PC-3 (cell line): Measurements from ENCODE around the gene GPR12. TPM values are rescaled to one million over a fixed set of nuclear protein-coding genes. Genes with fewer than 3 reads are reported as not detected.

ENCODE experiments used
- ATAC-seq: fragments of 200-7000 bp; cut with Tn5 transposase; 2 replicates; pipeline ENCODE4 v1.9.1; 2020; ENCODE audit warnings: mild to moderate bottlenecking, moderate library complexity
- BruUV-seq: library from RNA; stranded (reverse); fragments of 400-500 nt; replicated peaks from 2 replicates; lab custom pipeline; 2021; lab: Mats Ljungman, UMichigan
- CTCF ChIA-PET: fragments of 300-600 bp; sonication (Branson Sonifier 250); formaldehyde crosslinking; loops from one replicate; lab custom pipeline; 2022; ENCODE audit warnings: antibody characterized with exemption; lab: Charles Lee
- POLR2A ChIA-PET: fragments of 300-600 bp; sonication (Branson Sonifier 250); formaldehyde crosslinking; loops from one replicate; lab custom pipeline; 2022; ENCODE audit warnings: antibody characterized with exemption; ENCODE audit not compliant: unreplicated experiment; lab: Charles Lee
- DNase-seq: peaks from one replicate; pipeline ENCODE4 v3.0.0-alpha.2; 2015
- H2AFZ ChIP-seq: fragments of 300-600 bp; sonication (generic); 2 replicates; pipeline ENCODE4 v1.6.0; 2016; ENCODE audit warnings: antibody characterized with exemption, low read length
- H3F3A ChIP-seq: fragments of 300-600 bp; sonication (generic); one replicate; pipeline ENCODE4 v1.6.0; 2017; ENCODE audit warnings: antibody characterized with exemption, low read length, control low read depth, mild to moderate bottlenecking; ENCODE audit not compliant: unreplicated experiment
- H3K27ac ChIP-seq: fragments of 300-600 bp; sonication (generic); 2 replicates; pipeline ENCODE4 v1.5.1; 2016; ENCODE audit warnings: mild to moderate bottlenecking, low read length
- H3K27me3 ChIP-seq: fragments of 300-600 bp; sonication (generic); 2 replicates; pipeline ENCODE4 v1.6.1; 2016; ENCODE audit warnings: low read length, mixed read lengths
- H3K36me3 ChIP-seq: fragments of 300-600 bp; sonication (generic); 2 replicates; pipeline ENCODE4 v1.6.1; 2016; ENCODE audit warnings: low read depth, mixed run types, low read length, mixed read lengths
- H3K4me1 ChIP-seq: fragments of 300-600 bp; sonication (generic); 2 replicates; pipeline ENCODE4 v1.5.1; 2016; ENCODE audit warnings: low read length; ENCODE audit not compliant: insufficient read depth
- H3K4me2 ChIP-seq: fragments of 300-600 bp; sonication (generic); 2 replicates; pipeline ENCODE4 v1.6.0; 2016; ENCODE audit warnings: low read length
- H3K4me3 ChIP-seq: fragments of 300-600 bp; sonication (generic); 2 replicates; pipeline ENCODE4 v1.5.1; 2016; ENCODE audit warnings: mild to moderate bottlenecking, low read length, mixed read lengths
- H3K79me2 ChIP-seq: fragments of 300-600 bp; sonication (generic); 2 replicates; pipeline ENCODE4 v1.6.1; 2017; ENCODE audit warnings: low read length, mixed read lengths
- H3K9ac ChIP-seq: fragments of 300-600 bp; sonication (generic); 2 replicates; pipeline ENCODE4 v1.6.0; 2016; ENCODE audit warnings: mild to moderate bottlenecking, low read length
- H3K9me2 ChIP-seq: fragments of 300-600 bp; sonication (generic); replicated peaks from 2 replicates; pipeline ENCODE4 v1.6.1; 2016; ENCODE audit warnings: mixed run types, low read length, mixed read lengths
- H3K9me3 ChIP-seq: fragments of 300-600 bp; sonication (generic); 2 replicates; pipeline ENCODE4 v1.6.1; 2016; ENCODE audit warnings: low read length, mixed read lengths
- H4K20me1 ChIP-seq: fragments of 300-600 bp; sonication (generic); 2 replicates; pipeline ENCODE4 v1.6.1; 2016; ENCODE audit warnings: low read length, mixed read lengths
- CTCF ChIP-seq: fragments of 300-600 bp; sonication (generic); conservative IDR thresholded peaks from 2 replicates; pipeline ENCODE4 v1.5.1; 2017; ENCODE audit warnings: antibody characterized with exemption, low read depth, mild to moderate bottlenecking, low read length
- EZH2 ChIP-seq: fragments of 300-600 bp; sonication (generic); IDR thresholded peaks from one replicate; pipeline ENCODE4 v1.6.1; 2017; ENCODE audit warnings: antibody characterized with exemption, mild to moderate bottlenecking, low read length; ENCODE audit not compliant: unreplicated experiment
- EZH2phosphoT487 ChIP-seq: fragments of 300-600 bp; sonication (generic); IDR thresholded peaks from 2 replicates; pipeline ENCODE4 v1.6.1; 2018; ENCODE audit warnings: mild to moderate bottlenecking, antibody characterized with exemption, low read length, borderline replicate concordance
- intact Hi-C: fragments of 100-400 bp; cut with micrococcal nuclease; formaldehyde crosslinking; loops from 2 replicates; pipeline ENCODE4 v1.9.0; 2023
- total RNA-seq: library from RNA; depleted of rRNA; stranded (reverse); fragments of >200 nt; gene quantifications from 2 replicates; pipeline ENCODE4 v1.2.3, GENCODE V29; 2014

Gene GPR12
- total RNA-seq, 1 experiment from 2014 or later: not detected

- DNase-seq: no peak
- BruUV-seq: no TSS peak
- no peaks in the 10 kb centered on the region for H4K20me1 ChIP-seq
- peaks cover 69% of the 10 kb centered on the region for H3K27me3 ChIP-seq
- intact Hi-C loops: no loop called here
- no peaks in the 10 kb centered on the region for H3K4me1 ChIP-seq
- H3F3A ChIP-seq: no peaks in the 10 kb centered on the region
- no peaks in the 10 kb centered on the region for H3K36me3 ChIP-seq
- no peaks in the 10 kb centered on the region for H3K9me3 ChIP-seq
- POLR2A ChIA-PET: no interaction called here
- no peaks in the 10 kb centered on the region for H3K79me2 ChIP-seq
- TF ChIP-seq EZH2phosphoT487: no peak
- H3K4me2 ChIP-seq: no peak overlapping the region
- no peak overlapping the region for H3K4me3 ChIP-seq
- no peak overlapping the region for H3K27ac ChIP-seq
- CTCF ChIA-PET: no interaction called here
- H3K9me2 ChIP-seq: no peaks in the 10 kb centered on the region
- no peak for ATAC-seq
- no peak overlapping the region for H2AFZ ChIP-seq
- no peak overlapping the region for H3K9ac ChIP-seq
Measured at GRCh38 chr13:26742691-26743358, 17.8 kb downstream of the GPR12 start.

GRCh38 chr13:26735677-26736076, 24.9 kb downstream of the GPR12 start:
- intact Hi-C loops: no loop called here
- H3K4me2 ChIP-seq: no peak overlapping the region
- H3K79me2 ChIP-seq: no peaks in the 10 kb centered on the region
- H3K27ac ChIP-seq: no peak overlapping the region
- no peaks in the 10 kb centered on the region for H3K36me3 ChIP-seq
- no TSS peak for BruUV-seq
- no peak overlapping the region for H3K4me3 ChIP-seq
- peaks cover 33% of the 10 kb centered on the region; the same call in 1 of the 2 replicates for H3K27me3 ChIP-seq
- H4K20me1 ChIP-seq: no peaks in the 10 kb centered on the region
- H3K9me2 ChIP-seq: no peaks in the 10 kb centered on the region
- H3K9me3 ChIP-seq: no peaks in the 10 kb centered on the region
- DNase-seq (no peak), ATAC-seq (no peak)
- TF ChIP-seq CTCF (no peak), EZH2phosphoT487 (no peak), EZH2 (no peak)
- no peaks in the 10 kb centered on the region for H3K4me1 ChIP-seq
- ChIA-PET POLR2A (no interaction called here), CTCF (no interaction called here)
- H3K9ac ChIP-seq: no peak overlapping the region
- H2AFZ ChIP-seq: no peak overlapping the region
- H3F3A ChIP-seq: no peaks in the 10 kb centered on the region

GRCh38 chr13:26727633-26728032, 33.0 kb downstream of the GPR12 start:
- no peaks in the 10 kb centered on the region for H3K4me1 ChIP-seq
- no peaks in the 10 kb centered on the region for H3K9me3 ChIP-seq
- peaks cover 11% of the 10 kb centered on the region for H3K27me3 ChIP-seq
- no peaks in the 10 kb centered on the region for H3K36me3 ChIP-seq
- ATAC-seq: 0 out of 2 replicates have a peak, but pooled peaks have one; percentile 22
- ChIA-PET CTCF (no interaction called here), POLR2A (no interaction called here)
- no peaks in the 10 kb centered on the region for H3K9me2 ChIP-seq
- no peak overlapping the region for H3K4me2 ChIP-seq
- H3K79me2 ChIP-seq: no peaks in the 10 kb centered on the region
- DNase-seq: peak; percentile 56
- no peaks in the 10 kb centered on the region for H4K20me1 ChIP-seq
- intact Hi-C loops: no loop called here
- no peak overlapping the region for H2AFZ ChIP-seq
- no peak overlapping the region for H3K27ac ChIP-seq
- no peaks in the 10 kb centered on the region for H3F3A ChIP-seq
- no peak for TF ChIP-seq CTCF
- no peak for TF ChIP-seq EZH2
- H3K4me3 ChIP-seq: no peak overlapping the region
- no TSS peak for BruUV-seq
- H3K9ac ChIP-seq: no peak overlapping the region
